Measurements from ENCODE around the gene GRIK2. TPM values are rescaled to one million over a fixed set of nuclear protein-coding genes. Genes with fewer than 3 reads are reported as not detected.
"Not testable (repeated sequence)": the region's sequence is repeated elsewhere in the genome, so short reads cannot be mapped to it uniquely, and the experiment has no call there.

The GRIK2 gene
- total RNA-seq, 2 donors from 2014 or later, result 5.0 to 12.6 TPM

GRCh38 chr6:101588343-101588742 lies 194.8 kb downstream of the GRIK2 start:
- intact Hi-C loops (cut with DNase I), result no loop called here
- ATAC-seq (no peak), DNase-seq (no peak)

GRCh38 chr6:101595276-101595675 lies 201.8 kb downstream of the GRIK2 start:
- DNase-seq, result no peak
- intact Hi-C loops (cut with DNase I), result loop anchor here in 1 of 2 donors (10.0 kb wide), 1 partner anchor 200 kb away; the partner anchor contains the start of gene GRIK2

GRCh38 chr6:101597693-101598092 lies 204.2 kb downstream of the GRIK2 start:
- ATAC-seq (no peak), DNase-seq (no peak)
- intact Hi-C loops (cut with DNase I), result loop anchor here in 1 of 2 donors (10.0 kb wide), 1 partner anchor 203 kb away; the partner anchor contains the start of gene GRIK2

More at GRCh38 chr6:101595276-101595675, 201.8 kb downstream of the GRIK2 start:
- no peak for ATAC-seq

GRCh38 chr6:101605426-101605825 lies 211.9 kb downstream of the GRIK2 start:
- intact Hi-C loops (cut with DNase I), result no loop called here
- ATAC-seq (no peak), DNase-seq (peak; percentile 18)

- intact Hi-C loops (cut with DNase I), result no loop called here
- DNase-seq (no peak), ATAC-seq (no peak)
These were observed 212.4 kb downstream of the GRIK2 start for GRCh38 chr6:101605874-101606273.

- intact Hi-C loops (cut with DNase I), result no loop called here
- no peak for ATAC-seq
- DNase-seq, result no peak
These were observed 213.7 kb downstream of the GRIK2 start for GRCh38 chr6:101607111-101607690.

GRCh38 chr6:101608703-101609102 lies 215.2 kb downstream of the GRIK2 start:
- intact Hi-C loops (cut with DNase I), result no loop called here
- ATAC-seq (no peak), DNase-seq (no peak)

GRCh38 chr6:101613556-101613955 lies 220.0 kb downstream of the GRIK2 start:
- intact Hi-C loops (cut with DNase I), result no loop called here
- no peak for ATAC-seq
- no peak for DNase-seq

- intact Hi-C loops (cut with DNase I), result no loop called here
- DNase-seq (no peak), ATAC-seq (no peak)
These were observed 221.3 kb downstream of the GRIK2 start for GRCh38 chr6:101614774-101615173.

- DNase-seq (no peak), ATAC-seq (peak in 1 of 2 donors; percentile 57)
- intact Hi-C loops (cut with DNase I), result no loop called here
These were observed 232.8 kb downstream of the GRIK2 start for GRCh38 chr6:101626269-101626668.

- ATAC-seq (no peak), DNase-seq (no peak)
- intact Hi-C loops (cut with DNase I), result no loop called here
These were observed 237.4 kb downstream of the GRIK2 start for GRCh38 chr6:101630941-101631340.

- intact Hi-C loops (cut with DNase I), result no loop called here
These were observed 239.6 kb downstream of the GRIK2 start for GRCh38 chr6:101633081-101633480.

GRCh38 chr6:101638865-101639264 lies 245.4 kb downstream of the GRIK2 start:
- intact Hi-C loops (cut with DNase I); ATAC-seq; DNase-seq: not testable (repeated sequence)

More at GRCh38 chr6:101633081-101633480, 239.6 kb downstream of the GRIK2 start:
- DNase-seq (no peak), ATAC-seq (no peak)

- intact Hi-C loops (cut with DNase I), result no loop called here
- DNase-seq (no peak), ATAC-seq (no peak)
These were observed 246.6 kb downstream of the GRIK2 start for GRCh38 chr6:101640131-101640530.

GRCh38 chr6:101645770-101646169 lies 252.3 kb downstream of the GRIK2 start:
- ATAC-seq (no peak), DNase-seq (no peak)
- intact Hi-C loops (cut with DNase I), result no loop called here

GRCh38 chr6:101650402-101651100 lies 257.0 kb downstream of the GRIK2 start:
- intact Hi-C loops (cut with DNase I), result no loop called here
- ATAC-seq (no peak), DNase-seq (no peak)

- ATAC-seq (no peak), DNase-seq (no peak)
- intact Hi-C loops (cut with DNase I), result no loop called here
These were observed 258.6 kb downstream of the GRIK2 start for GRCh38 chr6:101652079-101652478.

GRCh38 chr6:101655109-101655508 lies 261.6 kb downstream of the GRIK2 start:
- DNase-seq, result no peak
- intact Hi-C loops (cut with DNase I), result no loop called here

GRCh38 chr6:101662111-101662897 lies 268.8 kb downstream of the GRIK2 start:
- intact Hi-C loops (cut with DNase I), result no loop called here
- no peak for ATAC-seq
- DNase-seq, result no peak

More at GRCh38 chr6:101655109-101655508, 261.6 kb downstream of the GRIK2 start:
- ATAC-seq, result no peak

GRCh38 chr6:101663100-101663499 lies 269.6 kb downstream of the GRIK2 start:
- no peak for ATAC-seq
- intact Hi-C loops (cut with DNase I), result no loop called here
- no peak for DNase-seq

Measured in left cardiac atrium (tissue), 4 donors.